HCT116 (cell line): Measurements from ENCODE around the gene GUK1.
A peak's percentile ranks its signal among the peaks of the same experiment; 100 is the strongest.

Experiments
- EZH2phosphoT487 ChIP-seq: fragments of 200-600 bp; IDR thresholded peaks from 2 replicates; pipeline ENCODE4 v1.6.1; 2018; ENCODE audit warnings: antibody characterized with exemption, borderline replicate concordance
- POLR2A ChIP-seq: IDR thresholded peaks from 2 replicates; pipeline ENCODE4 v1.7.0; 2011; ENCODE audit warnings: borderline replicate concordance; ENCODE audit not compliant: insufficient read depth, insufficient read length; ENCODE audit errors: extremely low read depth
- POLR2AphosphoS5 ChIP-seq: IDR thresholded peaks from 2 replicates; pipeline ENCODE4 v1.6.1; 2011; ENCODE audit warnings: mild to moderate bottlenecking, low read depth, low read length, moderate library complexity
- RAD21 ChIP-seq: IDR thresholded peaks from 2 replicates; pipeline ENCODE4 v1.6.1; 2012; ENCODE audit warnings: low read depth, mild to moderate bottlenecking
- SP1 ChIP-seq: IDR thresholded peaks from 2 replicates; pipeline ENCODE4 v1.6.1; 2012; ENCODE audit warnings: low read depth
- SRF ChIP-seq: IDR thresholded peaks from 2 replicates; pipeline ENCODE4 v1.6.1; 2012; ENCODE audit warnings: low read depth
- TCF7L2 ChIP-seq: IDR thresholded peaks from 2 replicates; pipeline ENCODE4 v1.7.0; 2011; ENCODE audit warnings: borderline replicate concordance, inconsistent platforms; ENCODE audit not compliant: insufficient read depth, insufficient read length; ENCODE audit errors: extremely low read depth
- YY1 ChIP-seq: IDR thresholded peaks from 2 replicates; pipeline ENCODE4 v1.6.1; 2011; ENCODE audit warnings: low read length, low read depth, moderate library complexity, mild to moderate bottlenecking; ENCODE audit not compliant: insufficient replicate concordance; ENCODE audit errors: extremely low read depth
- ZFX ChIP-seq: fragments of 450-650 bp; IDR thresholded peaks from 2 replicates; pipeline ENCODE4 v1.6.1; 2017
- TF ChIP-seq, protein P1 (sequence below), 3 experiments: fragments of 200-600 bp in 1 of 3; sonication (generic) in 1 of 3; IDR thresholded peaks in 2 of 3; conservative IDR thresholded peaks in 1 of 3; 2 replicates each; pipeline ENCODE4 v1.5.1; 2012 to 2017; ENCODE audit warnings: low read depth in 2 of 3, low read length in 2 of 3, antibody characterized with exemption in 1 of 3, borderline replicate concordance in 1 of 3, control low read depth in 1 of 3, mild to moderate bottlenecking in 1 of 3, mixed read lengths in 1 of 3, mixed run types in 1 of 3, moderate library complexity in 1 of 3; ENCODE audit not compliant: insufficient read depth in 1 of 3
- TF ChIP-seq, protein P2 (sequence below): IDR thresholded peaks from 2 replicates; pipeline ENCODE4 v1.6.1; 2012; ENCODE audit warnings: low read depth
- TF ChIP-seq, protein P3 (sequence below): IDR thresholded peaks from 2 replicates; pipeline ENCODE4 v1.6.1; 2012
- TF ChIP-seq, protein P4 (sequence below): IDR thresholded peaks from 2 replicates; pipeline ENCODE4 v1.6.1; 2012

DNA sequence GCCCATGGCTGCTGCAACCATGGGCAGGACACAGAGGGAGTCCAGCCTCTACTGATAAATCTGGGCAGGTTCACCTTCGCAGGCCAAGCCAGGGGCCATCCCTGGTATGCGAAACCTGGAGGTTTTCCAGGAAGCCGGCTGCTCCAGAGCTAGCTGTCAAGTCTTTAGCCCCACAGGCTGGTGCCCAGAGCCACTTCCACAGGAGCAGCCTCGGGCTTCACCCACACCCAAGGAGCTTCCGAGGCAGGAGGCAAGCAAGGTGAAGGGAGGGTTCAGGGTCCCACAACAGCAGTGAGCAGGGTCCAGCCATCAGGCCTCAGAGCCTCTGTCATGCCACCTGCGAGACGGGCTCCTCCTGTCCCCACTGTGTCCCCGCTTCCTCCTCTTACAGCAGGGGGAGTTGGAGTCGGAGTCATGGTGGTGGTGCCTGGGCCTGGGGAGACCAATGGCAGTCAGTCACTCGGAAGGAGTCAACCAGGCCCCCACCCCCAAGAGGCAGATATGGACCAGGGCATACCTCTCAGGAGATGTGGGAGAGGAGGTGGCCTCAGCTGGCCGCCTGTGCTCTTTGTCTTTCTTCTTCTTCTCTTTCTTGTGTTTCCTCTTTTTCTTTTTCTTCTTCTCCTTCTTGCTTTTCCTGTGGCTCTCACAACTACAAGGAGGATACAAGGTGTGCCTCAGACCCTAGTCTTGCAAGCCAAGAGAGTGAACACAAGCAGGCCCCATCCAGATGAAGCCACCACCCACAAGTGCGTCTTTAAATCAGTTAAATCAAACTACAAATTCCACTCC lies 39.1 kb upstream of the GUK1 start:
- TF ChIP-seq ZFX (no peak), POLR2A (no peak), POLR2AphosphoS5 (peak; percentile 33; the same call in 1 of the 2 replicates), SRF (no peak), EZH2phosphoT487 (no peak), YY1 (no peak), TCF7L2 (no peak), RAD21 (no peak), SP1 (no peak)
- TF ChIP-seq, protein P1, sequence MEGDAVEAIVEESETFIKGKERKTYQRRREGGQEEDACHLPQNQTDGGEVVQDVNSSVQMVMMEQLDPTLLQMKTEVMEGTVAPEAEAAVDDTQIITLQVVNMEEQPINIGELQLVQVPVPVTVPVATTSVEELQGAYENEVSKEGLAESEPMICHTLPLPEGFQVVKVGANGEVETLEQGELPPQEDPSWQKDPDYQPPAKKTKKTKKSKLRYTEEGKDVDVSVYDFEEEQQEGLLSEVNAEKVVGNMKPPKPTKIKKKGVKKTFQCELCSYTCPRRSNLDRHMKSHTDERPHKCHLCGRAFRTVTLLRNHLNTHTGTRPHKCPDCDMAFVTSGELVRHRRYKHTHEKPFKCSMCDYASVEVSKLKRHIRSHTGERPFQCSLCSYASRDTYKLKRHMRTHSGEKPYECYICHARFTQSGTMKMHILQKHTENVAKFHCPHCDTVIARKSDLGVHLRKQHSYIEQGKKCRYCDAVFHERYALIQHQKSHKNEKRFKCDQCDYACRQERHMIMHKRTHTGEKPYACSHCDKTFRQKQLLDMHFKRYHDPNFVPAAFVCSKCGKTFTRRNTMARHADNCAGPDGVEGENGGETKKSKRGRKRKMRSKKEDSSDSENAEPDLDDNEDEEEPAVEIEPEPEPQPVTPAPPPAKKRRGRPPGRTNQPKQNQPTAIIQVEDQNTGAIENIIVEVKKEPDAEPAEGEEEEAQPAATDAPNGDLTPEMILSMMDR (IDR thresholded peaks at IDR 0.05 in 2 of 3, conservative IDR thresholded peaks at IDR 0.05 in 1 of 3; ENCODE audit: borderline replicate concordance in 1 of 3, insufficient read depth in 1 of 3, low read depth in 2 of 3, low read length in 2 of 3): no peak
- TF ChIP-seq, protein P2, sequence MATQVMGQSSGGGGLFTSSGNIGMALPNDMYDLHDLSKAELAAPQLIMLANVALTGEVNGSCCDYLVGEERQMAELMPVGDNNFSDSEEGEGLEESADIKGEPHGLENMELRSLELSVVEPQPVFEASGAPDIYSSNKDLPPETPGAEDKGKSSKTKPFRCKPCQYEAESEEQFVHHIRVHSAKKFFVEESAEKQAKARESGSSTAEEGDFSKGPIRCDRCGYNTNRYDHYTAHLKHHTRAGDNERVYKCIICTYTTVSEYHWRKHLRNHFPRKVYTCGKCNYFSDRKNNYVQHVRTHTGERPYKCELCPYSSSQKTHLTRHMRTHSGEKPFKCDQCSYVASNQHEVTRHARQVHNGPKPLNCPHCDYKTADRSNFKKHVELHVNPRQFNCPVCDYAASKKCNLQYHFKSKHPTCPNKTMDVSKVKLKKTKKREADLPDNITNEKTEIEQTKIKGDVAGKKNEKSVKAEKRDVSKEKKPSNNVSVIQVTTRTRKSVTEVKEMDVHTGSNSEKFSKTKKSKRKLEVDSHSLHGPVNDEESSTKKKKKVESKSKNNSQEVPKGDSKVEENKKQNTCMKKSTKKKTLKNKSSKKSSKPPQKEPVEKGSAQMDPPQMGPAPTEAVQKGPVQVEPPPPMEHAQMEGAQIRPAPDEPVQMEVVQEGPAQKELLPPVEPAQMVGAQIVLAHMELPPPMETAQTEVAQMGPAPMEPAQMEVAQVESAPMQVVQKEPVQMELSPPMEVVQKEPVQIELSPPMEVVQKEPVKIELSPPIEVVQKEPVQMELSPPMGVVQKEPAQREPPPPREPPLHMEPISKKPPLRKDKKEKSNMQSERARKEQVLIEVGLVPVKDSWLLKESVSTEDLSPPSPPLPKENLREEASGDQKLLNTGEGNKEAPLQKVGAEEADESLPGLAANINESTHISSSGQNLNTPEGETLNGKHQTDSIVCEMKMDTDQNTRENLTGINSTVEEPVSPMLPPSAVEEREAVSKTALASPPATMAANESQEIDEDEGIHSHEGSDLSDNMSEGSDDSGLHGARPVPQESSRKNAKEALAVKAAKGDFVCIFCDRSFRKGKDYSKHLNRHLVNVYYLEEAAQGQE: no peak
- TF ChIP-seq, protein P3, sequence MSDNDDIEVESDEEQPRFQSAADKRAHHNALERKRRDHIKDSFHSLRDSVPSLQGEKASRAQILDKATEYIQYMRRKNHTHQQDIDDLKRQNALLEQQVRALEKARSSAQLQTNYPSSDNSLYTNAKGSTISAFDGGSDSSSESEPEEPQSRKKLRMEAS: no peak
- TF ChIP-seq, protein P4, sequence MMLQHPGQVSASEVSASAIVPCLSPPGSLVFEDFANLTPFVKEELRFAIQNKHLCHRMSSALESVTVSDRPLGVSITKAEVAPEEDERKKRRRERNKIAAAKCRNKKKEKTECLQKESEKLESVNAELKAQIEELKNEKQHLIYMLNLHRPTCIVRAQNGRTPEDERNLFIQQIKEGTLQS: no peak
